ENCODE measurements around the gene BSCL2.
A peak's percentile ranks its signal among the peaks of the same experiment; 100 is the strongest.
"Not testable (repeated sequence)": the region's sequence is repeated elsewhere in the genome, so short reads cannot be mapped to it uniquely, and the experiment has no call there.

The BSCL2 gene

DNA sequence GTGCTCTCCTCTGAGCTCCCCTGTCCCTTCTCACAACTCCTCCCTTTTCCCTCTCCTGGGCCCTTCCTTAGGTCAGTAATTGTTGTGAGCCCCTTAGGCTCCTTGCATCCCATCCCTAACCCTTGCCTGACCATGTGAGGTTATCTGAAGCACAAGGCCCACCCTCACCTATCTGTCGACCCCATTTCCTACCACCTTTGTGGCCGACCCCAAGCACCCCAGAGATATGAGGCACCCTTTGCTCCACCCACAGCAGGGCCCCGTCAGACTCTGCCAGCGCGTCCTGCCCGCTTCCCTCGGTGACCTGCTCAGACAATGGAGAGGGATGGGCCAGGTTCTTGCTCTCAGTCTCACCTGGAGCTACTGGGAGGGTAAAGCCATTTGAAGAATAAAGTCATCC lies 1.6 kb upstream of the BSCL2 start:
- H3K27me3 ChIP-seq (ENCODE audit: control insufficient read depth, insufficient read depth, low read length, poor library complexity, severe bottlenecking) = no peaks in the 10 kb centered on the region
- H3K27ac ChIP-seq (ENCODE audit: insufficient read depth, low read depth, low read length, poor library complexity, severe bottlenecking) = no peak overlapping the region
- H3K36me3 ChIP-seq (ENCODE audit: control insufficient read depth, insufficient read depth, low read length) = peaks cover 29% of the 10 kb centered on the region
- no peaks in the 10 kb centered on the region for H3K9me3 ChIP-seq (ENCODE audit: control insufficient read depth, low read length)
- H3K4me1 ChIP-seq (ENCODE audit: control insufficient read depth, insufficient read depth, low read length) = peaks cover 31% of the 10 kb centered on the region
- WGBS, 2 experiments = 18 to 20% methylated on average over 7 of the region's 7 CpGs
- peak overlapping the region; percentile 32 for H3K4me3 ChIP-seq (ENCODE audit: insufficient read depth, low read depth, low read length)

DNA sequence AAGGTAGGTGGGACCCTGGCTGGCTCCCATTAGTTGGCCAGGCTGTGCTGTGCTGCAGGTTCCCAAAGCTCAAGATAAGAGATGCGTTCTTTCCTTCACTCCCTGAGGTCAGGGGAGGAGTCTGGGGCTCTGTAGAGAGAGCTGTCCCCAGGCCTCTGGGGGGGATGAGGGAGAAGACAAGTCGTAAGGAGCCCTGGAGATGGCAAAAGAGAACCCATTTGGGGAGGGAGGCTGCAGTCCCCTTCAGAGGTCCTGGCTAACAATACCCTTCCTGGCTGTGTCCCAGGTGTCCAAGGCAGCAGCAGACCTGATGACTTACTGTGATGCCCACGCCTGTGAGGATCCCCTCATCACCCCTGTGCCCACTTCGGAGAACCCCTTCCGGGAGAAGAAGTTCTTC lies 1.2 kb upstream of the BSCL2 start:
- no peaks in the 10 kb centered on the region for H3K9me3 ChIP-seq (ENCODE audit: control insufficient read depth, low read length)
- H3K4me3 ChIP-seq (ENCODE audit: insufficient read depth, low read depth, low read length) = peak overlapping the region; percentile 32
- H3K27ac ChIP-seq (ENCODE audit: insufficient read depth, low read depth, low read length, poor library complexity, severe bottlenecking) = no peak overlapping the region
- WGBS, 2 experiments = 76 to 77% methylated on average over 5 of the region's 5 CpGs
- no peaks in the 10 kb centered on the region for H3K27me3 ChIP-seq (ENCODE audit: control insufficient read depth, insufficient read depth, low read length, poor library complexity, severe bottlenecking)
- H3K36me3 ChIP-seq (ENCODE audit: control insufficient read depth, insufficient read depth, low read length) = peaks cover 25% of the 10 kb centered on the region
- H3K4me1 ChIP-seq (ENCODE audit: control insufficient read depth, insufficient read depth, low read length) = peaks cover 31% of the 10 kb centered on the region

DNA sequence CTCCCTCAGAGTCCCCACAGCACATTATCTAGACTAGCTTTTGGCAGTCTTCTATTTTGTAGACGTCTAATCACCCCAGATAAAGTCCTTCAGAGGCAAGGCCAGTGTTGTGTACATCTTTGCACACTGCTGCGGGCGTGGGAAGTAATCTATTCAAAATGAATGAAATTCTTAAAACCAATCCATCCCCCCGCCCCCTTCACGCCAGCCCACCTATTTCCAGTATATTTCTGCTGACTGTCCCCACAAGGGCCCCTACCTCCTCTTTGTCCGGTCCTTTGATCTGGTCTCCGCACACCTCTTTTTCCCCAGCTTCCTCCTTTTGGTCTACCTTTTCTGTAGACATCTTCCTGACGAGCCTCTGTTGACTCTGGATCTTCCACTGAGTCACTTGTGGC lies 375 bp downstream of the BSCL2 start:
- H3K9me3 ChIP-seq (ENCODE audit: control insufficient read depth, low read length) = no peaks in the 10 kb centered on the region
- peak overlapping the region; percentile 93 for H3K27ac ChIP-seq (ENCODE audit: insufficient read depth, low read depth, low read length, poor library complexity, severe bottlenecking)
- no peaks in the 10 kb centered on the region for H3K27me3 ChIP-seq (ENCODE audit: control insufficient read depth, insufficient read depth, low read length, poor library complexity, severe bottlenecking)
- peak overlapping the region; percentile 80 for H3K4me3 ChIP-seq (ENCODE audit: insufficient read depth, low read depth, low read length)
- peaks cover 31% of the 10 kb centered on the region for H3K4me1 ChIP-seq (ENCODE audit: control insufficient read depth, insufficient read depth, low read length)
- peaks cover 16% of the 10 kb centered on the region for H3K36me3 ChIP-seq (ENCODE audit: control insufficient read depth, insufficient read depth, low read length)
- WGBS, 2 experiments = 14 to 16% methylated on average over 8 of the region's 8 CpGs

DNA sequence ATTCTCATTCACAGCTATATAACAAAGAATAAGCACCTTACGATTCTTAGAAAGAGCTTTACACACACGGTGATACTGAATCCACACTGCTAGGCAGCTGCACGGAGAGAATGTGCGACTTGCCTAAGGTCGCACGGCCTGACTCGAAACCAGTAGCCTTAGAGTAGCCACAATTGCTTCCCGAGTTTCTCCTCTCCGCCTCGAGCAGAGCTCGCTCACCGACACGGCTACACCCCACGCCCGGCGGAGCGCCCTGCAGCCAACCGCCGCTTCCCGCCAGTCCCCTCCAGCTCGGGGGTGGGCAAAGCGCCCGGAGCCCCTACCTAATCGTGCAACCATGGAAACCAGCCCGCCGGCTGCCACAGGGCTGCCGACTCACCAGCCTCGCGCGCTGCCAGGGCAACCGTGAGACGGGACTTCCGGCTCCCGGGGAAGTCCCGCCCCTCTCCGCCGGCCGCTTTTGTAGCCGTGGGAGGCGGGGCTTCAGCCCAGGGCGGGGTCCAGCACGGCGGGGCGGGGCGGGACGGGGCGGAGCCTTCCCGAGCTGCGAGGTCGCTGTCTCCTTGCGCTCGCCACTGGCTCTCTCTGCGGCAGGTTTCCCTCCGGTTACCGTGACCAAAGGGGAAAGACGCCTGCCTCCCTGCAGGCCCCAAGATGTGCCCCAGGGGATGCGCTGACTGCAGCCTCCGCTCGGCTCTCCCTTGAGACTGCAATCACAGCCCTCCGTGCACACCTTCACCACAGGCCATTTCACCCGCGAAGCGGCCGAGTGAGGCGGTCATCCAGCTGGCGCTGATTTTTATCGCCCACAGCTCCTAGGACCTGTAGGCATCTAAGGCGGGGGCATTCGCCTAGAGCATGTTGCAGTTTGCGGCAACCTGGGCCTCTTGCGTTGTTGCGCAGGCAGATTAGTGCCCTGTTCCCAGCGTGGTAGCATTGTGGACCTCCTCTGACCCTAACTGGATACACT lies 1.1 kb downstream of the BSCL2 start:
- H3K36me3 ChIP-seq (ENCODE audit: control insufficient read depth, insufficient read depth, low read length) = peaks cover 12% of the 10 kb centered on the region
- H3K4me1 ChIP-seq (ENCODE audit: control insufficient read depth, insufficient read depth, low read length) = peaks cover 31% of the 10 kb centered on the region
- H3K27me3 ChIP-seq (ENCODE audit: control insufficient read depth, insufficient read depth, low read length, poor library complexity, severe bottlenecking) = no peaks in the 10 kb centered on the region
- WGBS, 2 experiments = 1% methylated on average over 73 of the region's 73 CpGs
- peak overlapping the region; percentile 80 for H3K4me3 ChIP-seq (ENCODE audit: insufficient read depth, low read depth, low read length)
- peak overlapping the region; percentile 93 for H3K27ac ChIP-seq (ENCODE audit: insufficient read depth, low read depth, low read length, poor library complexity, severe bottlenecking)
- H3K9me3 ChIP-seq (ENCODE audit: control insufficient read depth, low read length) = no peaks in the 10 kb centered on the region

DNA sequence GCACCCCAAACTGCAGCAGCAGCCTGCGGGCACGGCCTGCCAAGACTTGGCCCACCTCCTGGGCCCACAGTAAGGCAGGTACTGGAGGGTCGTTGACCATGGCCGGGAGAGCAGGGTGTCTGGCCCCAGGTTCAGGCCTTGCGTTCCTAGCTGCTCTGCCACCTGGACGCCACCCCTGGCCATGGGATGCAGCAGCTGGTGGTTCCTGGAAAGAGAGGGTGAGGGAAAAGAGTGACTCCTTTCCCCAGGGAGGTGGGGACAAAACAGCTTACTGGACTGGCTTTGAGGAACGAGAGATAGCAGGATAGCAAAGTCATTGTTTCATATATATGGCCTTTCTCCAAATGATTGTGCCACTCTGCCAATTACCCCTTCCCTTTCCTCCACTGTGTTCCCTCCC lies 1.8 kb downstream of the BSCL2 start:
- H3K36me3 ChIP-seq (ENCODE audit: control insufficient read depth, insufficient read depth, low read length) = peaks cover 5% of the 10 kb centered on the region
- 77% methylated on average over 7 of the region's 7 CpGs for WGBS, 2 experiments

DNA sequence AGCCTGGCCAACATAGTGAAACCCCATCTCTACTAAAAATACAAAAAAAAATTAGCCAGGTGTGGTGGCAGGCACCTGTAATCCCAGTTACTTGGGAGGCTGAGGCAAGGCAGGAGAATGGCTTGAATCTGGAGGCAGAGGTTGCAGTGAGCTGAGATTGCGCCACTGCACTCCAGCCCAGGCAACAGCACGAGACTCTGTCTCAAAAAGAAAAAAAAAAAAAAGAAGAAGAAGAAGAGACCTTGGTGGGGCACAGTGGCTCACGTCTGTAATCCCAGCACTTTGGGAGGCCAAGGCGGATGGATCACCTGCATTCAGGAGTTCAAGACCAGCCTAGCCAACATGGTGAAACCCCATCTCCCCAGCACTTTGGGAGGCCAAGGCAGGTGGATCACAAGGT lies 3.3 kb downstream of the BSCL2 start:
- H3K9me3 ChIP-seq (ENCODE audit: control insufficient read depth, low read length); H3K36me3 ChIP-seq (ENCODE audit: control insufficient read depth, insufficient read depth, low read length); H3K4me3 ChIP-seq (ENCODE audit: insufficient read depth, low read depth, low read length); H3K27ac ChIP-seq (ENCODE audit: insufficient read depth, low read depth, low read length, poor library complexity, severe bottlenecking); H3K27me3 ChIP-seq (ENCODE audit: control insufficient read depth, insufficient read depth, low read length, poor library complexity, severe bottlenecking): not testable (repeated sequence)
- peaks cover 24% of the 10 kb centered on the region for H3K4me1 ChIP-seq (ENCODE audit: control insufficient read depth, insufficient read depth, low read length)
- WGBS, 2 experiments = 93 to 94% methylated on average over 4 of the region's 4 CpGs

More for the DNA sequence above, 1.8 kb downstream of the BSCL2 start:
- H3K9me3 ChIP-seq (ENCODE audit: control insufficient read depth, low read length) = no peaks in the 10 kb centered on the region
- H3K4me3 ChIP-seq (ENCODE audit: insufficient read depth, low read depth, low read length) = peak overlapping the region; percentile 80
- H3K4me1 ChIP-seq (ENCODE audit: control insufficient read depth, insufficient read depth, low read length) = peaks cover 31% of the 10 kb centered on the region
- no peaks in the 10 kb centered on the region for H3K27me3 ChIP-seq (ENCODE audit: control insufficient read depth, insufficient read depth, low read length, poor library complexity, severe bottlenecking)
- peak overlapping the region; percentile 93 for H3K27ac ChIP-seq (ENCODE audit: insufficient read depth, low read depth, low read length, poor library complexity, severe bottlenecking)

DNA sequence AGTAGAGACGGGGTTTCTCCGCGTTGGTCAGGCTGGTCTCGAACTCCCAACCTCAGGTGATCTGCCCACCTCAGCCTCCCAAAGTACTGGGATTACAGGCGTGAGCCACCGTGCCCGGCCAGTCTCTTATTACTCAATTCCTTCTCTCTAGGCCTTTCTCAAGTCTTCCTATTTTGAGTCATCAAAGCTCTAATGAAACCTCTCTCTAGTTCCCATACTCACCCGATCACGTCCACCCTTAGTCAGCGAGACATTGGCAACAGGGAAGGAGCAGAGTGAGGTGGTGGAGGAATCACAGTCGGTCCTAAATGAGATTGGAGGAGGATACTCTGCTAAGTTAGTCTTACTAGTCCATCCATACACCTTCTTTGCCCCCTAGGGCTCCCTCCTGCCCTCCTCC lies 5.0 kb downstream of the BSCL2 start:
- H3K36me3 ChIP-seq (ENCODE audit: control insufficient read depth, insufficient read depth, low read length) = peaks cover 4% of the 10 kb centered on the region
- H3K9me3 ChIP-seq (ENCODE audit: control insufficient read depth, low read length) = no peaks in the 10 kb centered on the region
- 92 to 96% methylated on average over 11 of the region's 11 CpGs for WGBS, 2 experiments
- no peak overlapping the region for H3K4me3 ChIP-seq (ENCODE audit: insufficient read depth, low read depth, low read length)
- H3K4me1 ChIP-seq (ENCODE audit: control insufficient read depth, insufficient read depth, low read length) = peaks cover 12% of the 10 kb centered on the region
- H3K27ac ChIP-seq (ENCODE audit: insufficient read depth, low read depth, low read length, poor library complexity, severe bottlenecking) = no peak overlapping the region
- no peaks in the 10 kb centered on the region for H3K27me3 ChIP-seq (ENCODE audit: control insufficient read depth, insufficient read depth, low read length, poor library complexity, severe bottlenecking)

DNA sequence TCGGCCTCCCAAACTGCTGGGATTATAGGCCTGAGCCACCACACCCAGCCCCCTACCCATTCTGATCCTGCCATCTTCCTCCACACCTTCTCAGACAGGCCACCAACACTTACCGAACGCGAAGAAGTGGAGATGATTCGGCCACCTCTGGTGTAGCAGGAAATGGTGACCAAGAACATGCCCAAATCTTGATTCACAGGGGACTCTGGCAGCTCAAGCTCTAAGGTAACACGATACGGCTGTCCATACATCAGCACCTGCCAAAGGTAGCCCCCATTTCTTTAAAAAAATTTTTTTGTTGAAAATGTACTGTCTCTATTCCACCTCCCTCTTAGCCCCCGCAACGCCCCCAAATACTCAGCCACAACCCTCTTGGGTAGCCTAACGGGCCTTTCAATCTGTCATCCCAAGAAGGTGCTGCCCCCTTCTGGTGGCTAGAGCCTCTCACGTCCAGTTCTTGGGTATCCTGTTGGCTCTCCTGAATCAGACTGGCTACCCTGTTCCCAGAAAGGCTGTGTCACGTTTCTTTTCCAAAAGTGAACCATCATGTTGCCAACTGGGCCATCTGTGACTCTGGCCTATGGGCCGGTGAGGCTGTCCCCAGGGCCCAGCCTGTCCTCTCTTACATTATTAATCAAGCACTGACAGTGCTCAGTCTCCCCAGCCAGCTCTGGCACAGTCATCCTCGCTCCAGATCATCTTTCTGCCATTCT lies 12.6 kb downstream of the BSCL2 start:
- Histone ChIP-seq H3K9me3 (ENCODE audit: control insufficient read depth, low read length) (no peaks in the 10 kb centered on the region), H3K27ac (ENCODE audit: insufficient read depth, low read depth, low read length, poor library complexity, severe bottlenecking) (no peak overlapping the region), H3K36me3 (ENCODE audit: control insufficient read depth, insufficient read depth, low read length) (peaks cover 20% of the 10 kb centered on the region), H3K4me3 (ENCODE audit: insufficient read depth, low read depth, low read length) (no peak overlapping the region), H3K4me1 (ENCODE audit: control insufficient read depth, insufficient read depth, low read length) (no peaks in the 10 kb centered on the region), H3K27me3 (ENCODE audit: control insufficient read depth, insufficient read depth, low read length, poor library complexity, severe bottlenecking) (no peaks in the 10 kb centered on the region)
- 74 to 81% methylated on average over 14 of the region's 14 CpGs for WGBS, 2 experiments

DNA sequence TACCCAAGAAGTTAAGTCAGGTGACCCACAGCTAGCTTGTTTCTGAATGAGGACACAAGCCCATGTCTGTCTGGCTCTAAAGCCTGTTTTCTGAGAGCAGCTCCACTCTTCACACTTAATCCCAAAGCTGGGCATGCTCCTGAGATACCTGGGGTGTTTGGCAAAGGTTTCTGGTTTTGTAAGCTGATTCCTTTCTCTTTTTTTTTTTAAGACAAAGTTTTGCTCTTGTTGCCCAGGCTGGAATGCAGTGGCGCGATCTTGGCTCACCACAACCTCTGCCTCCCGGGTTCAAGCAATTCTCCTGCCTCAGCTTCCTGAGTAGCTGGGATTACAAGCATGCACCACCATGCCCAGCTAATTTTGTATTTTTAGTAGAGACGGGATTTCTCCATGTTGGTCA lies 13.6 kb downstream of the BSCL2 start:
- not testable (repeated sequence) for H3K27me3 ChIP-seq (ENCODE audit: control insufficient read depth, insufficient read depth, low read length, poor library complexity, severe bottlenecking); H3K4me1 ChIP-seq (ENCODE audit: control insufficient read depth, insufficient read depth, low read length); H3K4me3 ChIP-seq (ENCODE audit: insufficient read depth, low read depth, low read length); H3K27ac ChIP-seq (ENCODE audit: insufficient read depth, low read depth, low read length, poor library complexity, severe bottlenecking); H3K9me3 ChIP-seq (ENCODE audit: control insufficient read depth, low read length)
- WGBS, 2 experiments = 61 to 74% methylated on average over 4 of the region's 4 CpGs
- peaks cover 20% of the 10 kb centered on the region for H3K36me3 ChIP-seq (ENCODE audit: control insufficient read depth, insufficient read depth, low read length)

DNA sequence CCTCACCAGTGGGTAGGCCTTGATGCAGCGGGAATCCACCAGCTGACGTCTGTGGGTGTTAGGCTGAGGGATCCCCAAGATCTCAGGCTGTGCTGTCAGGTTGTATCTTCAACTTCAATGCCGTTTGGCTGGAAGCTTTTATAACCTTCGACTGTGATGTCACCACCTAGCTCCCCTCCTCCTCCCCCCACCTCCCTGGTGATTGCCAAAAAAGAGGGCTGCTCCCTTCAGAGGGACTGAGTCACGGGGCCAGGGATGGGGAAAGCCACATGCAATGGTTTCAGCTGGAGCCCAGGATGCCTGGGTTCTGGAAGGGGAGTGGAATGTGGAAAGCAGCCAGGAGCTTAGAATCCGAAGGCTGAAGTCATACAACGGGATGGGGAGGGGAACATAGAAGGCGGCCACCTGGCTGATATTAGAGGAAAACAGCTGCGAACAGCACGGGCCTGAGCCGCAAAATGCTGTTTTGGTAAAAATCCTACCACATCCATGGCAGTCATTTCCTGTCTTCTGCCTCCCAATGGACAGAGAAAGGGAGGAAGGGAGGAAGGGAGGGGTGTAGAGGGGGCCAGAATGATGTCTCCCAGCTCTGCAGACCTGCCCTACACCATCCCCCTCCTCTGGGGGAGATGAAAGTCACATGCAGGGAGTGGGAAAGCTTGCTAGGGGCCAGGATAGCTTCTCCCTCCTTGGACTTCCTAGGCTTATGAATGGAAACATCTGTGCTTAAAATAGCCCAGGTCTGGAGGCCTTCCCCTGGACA lies 17.6 kb downstream of the BSCL2 start, which contains the start of gene LRRN4CL:
Gene LRRN4CL (minus strand): TSS at position 110 of the 763 bp plus-strand sequence. CDS start 1,022 bp downstream, outside the sequence.
- Histone ChIP-seq H3K9me3 (ENCODE audit: control insufficient read depth, low read length) (no peaks in the 10 kb centered on the region), H3K4me1 (ENCODE audit: control insufficient read depth, insufficient read depth, low read length) (no peaks in the 10 kb centered on the region), H3K4me3 (ENCODE audit: insufficient read depth, low read depth, low read length) (no peak within 1 kb of the TSS), H3K27me3 (ENCODE audit: control insufficient read depth, insufficient read depth, low read length, poor library complexity, severe bottlenecking) (no peaks in the 10 kb centered on the region), H3K27ac (ENCODE audit: insufficient read depth, low read depth, low read length, poor library complexity, severe bottlenecking) (no peak within 1 kb of the TSS), H3K36me3 (ENCODE audit: control insufficient read depth, insufficient read depth, low read length) (peaks cover 20% of the 10 kb centered on the region)
- 87 to 90% methylated on average over 11 of the region's 11 CpGs for WGBS, 2 experiments
